ENCODE results near the gene RABGAP1L.
A peak's percentile ranks its signal among the peaks of the same experiment; 100 is the strongest.
"Not testable (repeated sequence)": the region's sequence is repeated elsewhere in the genome, so short reads cannot be mapped to it uniquely, and the experiment has no call there.

Gene RABGAP1L

DNA sequence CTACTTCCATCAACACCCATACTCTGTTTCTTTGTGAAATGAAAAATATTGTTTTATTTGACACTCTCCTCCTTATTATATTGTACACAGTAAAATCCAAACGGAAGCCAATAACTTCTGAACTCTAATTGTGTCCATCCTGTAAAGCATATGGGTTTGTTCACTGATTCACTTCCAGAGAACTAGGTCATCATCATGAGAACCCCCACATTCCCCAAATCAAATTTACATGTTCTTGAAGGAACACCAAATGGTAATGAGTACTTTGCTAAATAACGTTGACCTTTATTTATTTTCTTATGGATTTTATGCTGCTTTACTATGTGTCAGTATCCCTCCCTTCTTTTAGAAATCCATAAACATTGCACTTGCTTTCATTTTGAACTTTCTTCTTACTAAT, 627.0 kb downstream of the RABGAP1L start:
- DNase-seq, result no peak

DNA sequence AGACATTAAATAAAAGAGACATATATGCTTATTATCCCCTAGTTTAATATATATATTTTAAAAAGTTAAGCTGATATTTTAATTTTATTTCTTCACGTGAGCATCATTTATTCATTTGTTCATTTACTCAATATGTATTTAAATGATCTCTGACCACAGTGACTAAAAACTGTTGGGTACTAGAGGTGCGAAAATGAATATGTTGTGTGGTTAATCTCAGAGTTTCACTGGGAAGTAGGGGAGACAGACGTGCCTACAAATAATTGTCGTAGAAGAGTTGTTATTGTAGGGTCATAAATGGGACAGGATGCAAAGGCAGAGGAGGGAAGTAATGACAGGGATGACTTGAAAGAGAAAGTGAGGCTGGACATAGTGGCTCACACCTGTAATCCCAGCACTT, 627.4 kb downstream of the RABGAP1L start:
- no peak for DNase-seq

DNA sequence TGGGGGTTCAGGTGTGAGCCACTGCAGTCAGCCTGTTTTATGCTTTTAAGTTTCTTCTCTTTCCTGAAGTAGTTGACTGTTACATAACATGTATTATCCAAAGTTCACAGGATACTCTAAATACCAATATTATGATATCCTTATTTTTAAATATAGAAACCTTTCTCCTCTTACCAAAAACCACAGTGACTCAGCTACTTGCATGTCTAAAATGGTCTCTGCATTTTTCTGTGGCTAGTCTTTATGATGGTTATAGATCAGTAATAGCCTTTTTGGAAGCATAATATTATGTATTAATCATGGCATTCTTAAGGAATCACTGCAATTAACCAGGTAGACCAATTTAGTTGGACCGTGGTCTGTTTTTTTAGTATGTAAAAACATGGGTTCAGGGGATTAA, 629.7 kb downstream of the RABGAP1L start:
- DNase-seq, result no peak

DNA sequence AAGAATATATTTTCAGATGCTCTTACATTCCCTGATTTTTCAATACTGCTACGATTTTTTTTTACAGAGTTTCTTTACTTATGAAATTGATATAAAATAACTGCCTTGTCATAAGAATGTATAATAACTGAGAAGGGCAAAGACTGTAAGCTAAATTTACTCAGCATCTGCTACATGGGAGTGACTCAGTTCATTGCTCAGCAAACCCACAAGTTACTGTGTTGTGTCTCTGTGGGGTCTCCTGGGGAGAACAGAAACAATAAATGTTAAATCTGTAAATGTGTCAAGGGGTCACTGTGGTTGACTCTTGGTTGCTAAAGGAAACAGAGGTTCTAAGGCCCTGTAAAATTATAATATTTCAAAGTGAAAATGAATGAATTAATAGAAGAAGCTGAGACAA, 630.1 kb downstream of the RABGAP1L start:
- DNase-seq, result no peak

DNA sequence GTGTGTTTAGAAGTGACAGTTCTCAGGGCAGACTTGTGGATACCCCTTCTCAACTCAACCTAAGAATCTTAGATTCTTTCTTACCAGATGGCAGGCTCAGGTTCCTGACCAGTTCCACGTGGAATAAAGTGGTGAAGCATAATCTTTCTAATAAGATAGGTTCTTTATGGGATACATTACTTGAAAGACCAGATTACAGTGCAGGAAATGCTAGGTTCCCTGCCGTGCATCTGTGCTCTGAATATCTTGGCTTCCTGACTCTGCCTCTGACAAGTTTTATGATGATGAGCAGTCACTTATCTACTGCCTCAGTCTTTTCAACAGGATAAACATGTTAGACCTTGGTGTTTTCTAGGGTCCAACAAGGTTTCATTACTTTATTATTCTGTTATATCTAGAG, 632.5 kb downstream of the RABGAP1L start:
- no peak for DNase-seq

DNA sequence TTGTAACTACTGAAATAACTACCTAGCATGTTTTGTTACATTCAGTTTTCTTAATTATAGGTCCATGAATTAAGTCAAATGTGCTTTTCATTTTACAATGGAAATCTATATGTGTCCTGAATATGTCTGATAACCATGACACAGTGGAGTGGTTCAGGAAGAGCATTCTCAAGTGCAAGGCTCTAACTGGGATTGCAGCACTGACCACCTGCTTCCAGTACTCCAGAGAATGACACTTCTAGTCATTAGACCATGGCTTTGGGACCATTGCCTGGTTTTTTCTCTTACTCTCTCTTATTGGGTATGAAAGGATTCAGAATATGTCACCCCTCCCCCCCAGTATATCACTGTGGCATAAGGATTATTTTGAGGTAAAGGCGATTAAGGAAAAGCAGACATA, 635.5 kb downstream of the RABGAP1L start:
- DNase-seq, result no peak

DNA sequence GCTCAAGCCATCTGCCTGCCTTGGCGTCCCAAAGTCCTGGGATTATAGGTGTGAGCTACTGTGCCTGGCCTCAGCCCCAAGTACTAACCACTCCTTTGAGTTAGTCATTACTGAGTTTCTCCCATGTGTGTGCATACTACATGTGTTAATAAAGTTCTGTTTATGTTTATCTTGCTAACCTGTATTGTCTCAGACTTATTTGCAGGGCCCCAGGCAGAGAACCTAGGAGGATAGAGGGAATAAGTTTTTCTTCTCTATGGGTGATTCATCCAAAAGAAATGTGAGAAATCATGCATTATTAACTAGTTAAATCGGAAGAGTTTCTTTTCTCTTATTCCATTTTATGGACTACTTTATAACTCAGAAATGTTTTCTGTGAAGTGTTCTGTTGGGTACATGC, 636.5 kb downstream of the RABGAP1L start:
- DNase-seq, result no peak

DNA sequence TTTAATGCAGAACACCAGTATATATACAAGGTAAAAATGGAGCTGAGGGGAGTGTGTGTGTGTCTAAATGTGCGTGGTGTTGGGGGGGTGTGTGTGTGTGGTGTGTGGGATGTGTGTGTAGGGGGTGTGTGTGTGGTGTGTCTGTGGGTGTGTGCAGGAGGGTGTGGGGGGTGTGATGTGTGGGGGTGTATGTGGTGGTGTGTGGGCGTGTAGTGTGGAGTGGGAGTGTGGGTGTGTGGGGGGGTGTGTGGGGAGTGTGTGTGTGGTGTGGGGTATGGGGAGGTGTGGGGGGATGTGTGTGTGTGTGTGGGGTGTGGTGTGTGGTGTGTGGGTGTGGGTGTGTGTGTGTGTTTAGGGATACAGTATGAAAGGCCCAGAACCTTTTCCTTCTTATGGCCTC, 638.1 kb downstream of the RABGAP1L start:
- no peak for DNase-seq

DNA sequence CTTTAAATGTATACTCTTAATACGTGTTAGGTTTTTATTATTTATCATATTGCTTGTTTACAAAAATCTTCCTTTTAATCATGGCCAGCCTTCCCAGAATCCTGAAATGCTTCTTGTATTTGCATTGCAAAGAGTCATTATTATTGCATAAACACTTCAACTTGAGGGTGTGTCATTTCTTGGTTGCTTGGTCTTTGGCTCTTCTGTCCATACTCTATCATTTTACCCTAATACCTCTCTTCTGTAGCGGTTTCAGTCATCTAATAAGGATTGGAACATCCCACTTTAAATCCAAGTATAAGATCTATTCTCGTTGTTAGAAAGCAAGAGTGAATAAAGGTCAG, 639.8 kb downstream of the RABGAP1L start:
- no peak for DNase-seq

DNA sequence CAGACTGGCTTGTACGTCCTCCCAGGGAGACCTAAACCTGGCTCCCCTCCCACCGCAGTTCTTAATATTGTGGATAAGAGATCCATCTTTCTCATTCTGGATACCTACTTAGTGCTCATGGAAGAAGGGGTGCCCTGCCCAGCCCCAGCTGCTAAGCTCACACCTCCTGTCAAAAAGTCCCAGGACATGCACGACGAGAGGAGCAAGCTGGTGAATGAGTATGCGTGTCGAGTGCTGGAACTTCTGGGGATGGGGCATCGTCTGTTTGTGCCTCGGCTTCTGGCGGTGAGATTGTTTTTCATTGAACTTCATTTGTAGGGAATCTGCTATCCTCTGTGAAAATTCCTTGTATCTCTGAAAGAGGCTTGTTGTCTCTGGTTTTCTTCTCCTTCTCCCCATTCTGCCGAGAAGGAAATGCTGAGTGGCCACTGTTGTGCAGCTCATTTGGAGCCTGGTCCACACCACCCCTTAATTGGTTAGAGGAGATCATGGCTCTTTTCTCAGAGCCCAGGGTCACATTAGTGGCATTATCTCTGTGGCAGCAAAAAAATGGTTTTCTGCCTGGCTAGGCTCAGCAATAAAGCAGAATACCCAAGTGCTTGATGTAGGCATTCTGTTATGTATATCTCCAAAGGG, 641.0 kb downstream of the RABGAP1L start:
- DNase-seq, result no peak

DNA sequence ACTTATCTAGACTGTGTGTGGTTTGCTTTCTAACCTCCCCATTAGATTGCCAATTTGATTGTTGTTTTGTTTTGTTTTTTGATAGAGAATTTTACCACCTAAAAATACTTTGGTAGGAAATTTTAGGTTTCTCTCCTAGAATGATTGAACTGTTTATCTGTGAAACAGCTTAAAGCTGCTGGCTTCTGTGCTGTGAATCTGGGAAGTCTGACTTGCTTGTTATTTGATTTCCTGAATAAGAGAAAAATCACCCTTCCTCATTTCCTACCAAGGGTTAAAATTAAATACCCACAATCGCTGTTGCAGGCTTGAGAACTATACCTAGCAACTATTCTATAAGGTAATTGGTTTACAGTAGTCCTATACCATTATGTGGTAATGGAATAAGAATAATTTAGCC, 641.6 kb downstream of the RABGAP1L start:
- DNase-seq, result no peak

DNA sequence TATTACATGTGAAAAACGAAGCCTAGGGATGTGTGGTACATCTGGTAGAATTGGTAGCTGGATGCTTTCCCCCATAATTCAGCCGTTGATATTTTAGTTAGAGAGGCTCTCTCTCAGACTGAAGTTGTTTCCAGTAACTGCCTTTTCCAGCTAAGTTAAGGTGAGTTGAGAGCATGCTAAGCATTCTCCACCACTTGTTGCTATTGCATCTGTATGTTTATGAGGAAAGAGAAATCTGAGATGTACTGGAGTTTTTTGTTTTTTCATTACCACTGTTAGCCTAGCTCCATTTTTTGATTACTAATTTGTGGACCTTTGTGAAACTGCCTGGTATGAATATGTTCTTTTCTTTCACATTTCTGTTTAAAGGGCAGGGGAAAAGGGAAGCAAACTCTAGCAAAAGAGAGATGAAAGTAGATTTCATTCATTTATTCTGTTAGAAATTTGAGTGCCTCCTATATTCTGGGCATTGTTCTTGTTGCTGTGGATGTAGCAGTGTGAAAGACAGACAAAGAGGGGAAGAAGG, 650.5 kb downstream of the RABGAP1L start:
- DNase-seq, result no peak

DNA sequence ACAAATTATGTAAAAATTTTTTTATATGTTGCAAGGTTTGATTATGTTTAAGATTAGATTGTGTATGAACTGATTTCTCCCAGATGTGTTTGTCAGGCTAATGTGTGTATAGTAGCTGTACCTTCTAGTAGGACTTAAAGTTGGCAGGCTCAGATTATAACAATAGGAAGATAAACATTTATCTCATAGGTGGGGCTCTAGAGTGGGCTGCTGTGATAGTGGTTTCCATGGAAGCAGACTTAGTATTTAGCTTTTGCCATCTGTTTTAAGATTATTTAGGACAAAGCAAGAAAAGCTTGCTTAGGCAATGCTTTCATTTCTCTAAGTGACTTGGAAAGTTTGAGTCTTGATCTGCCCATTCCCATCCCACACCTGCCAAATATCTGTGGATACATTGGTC, 652.7 kb downstream of the RABGAP1L start:
- no peak for DNase-seq

DNA sequence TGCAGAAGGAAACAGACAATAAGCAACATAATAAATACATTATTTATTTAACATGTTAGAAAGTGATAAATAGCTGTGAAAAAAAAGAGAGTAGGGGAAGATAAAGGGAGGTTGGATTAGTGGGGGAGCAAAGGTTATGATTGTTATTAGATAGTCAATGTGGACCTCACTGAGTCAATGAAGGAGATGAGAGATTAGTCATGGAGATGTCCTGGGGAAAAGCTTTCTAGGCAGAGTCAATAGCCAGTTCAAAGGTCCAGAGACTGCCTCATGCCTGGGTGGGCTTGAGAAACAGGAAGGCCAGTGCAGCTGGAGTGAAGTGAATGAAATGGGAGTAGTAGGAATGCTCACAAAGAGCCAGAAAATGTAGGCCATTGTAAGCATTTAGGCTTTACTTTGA, 653.3 kb downstream of the RABGAP1L start:
- DNase-seq, result no peak

DNA sequence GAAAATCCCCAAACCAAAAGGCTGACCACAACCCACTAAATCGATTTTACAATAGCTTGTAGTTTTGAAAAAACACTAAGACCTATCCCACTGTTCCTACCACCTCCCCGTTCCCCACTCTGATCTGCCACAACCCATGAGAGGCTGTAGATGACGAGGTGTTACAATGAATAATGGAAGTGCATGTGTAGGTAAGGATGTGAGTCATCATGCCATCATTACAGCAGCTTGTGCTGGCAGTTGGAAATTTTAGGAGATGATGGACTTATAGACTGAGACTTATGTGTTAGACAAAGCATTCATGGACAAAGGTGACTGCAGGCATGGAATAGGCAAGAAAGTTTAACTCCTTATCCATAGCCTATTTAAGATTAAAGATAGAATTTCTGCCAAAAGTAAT, 655.7 kb downstream of the RABGAP1L start:
- no peak for DNase-seq

DNA sequence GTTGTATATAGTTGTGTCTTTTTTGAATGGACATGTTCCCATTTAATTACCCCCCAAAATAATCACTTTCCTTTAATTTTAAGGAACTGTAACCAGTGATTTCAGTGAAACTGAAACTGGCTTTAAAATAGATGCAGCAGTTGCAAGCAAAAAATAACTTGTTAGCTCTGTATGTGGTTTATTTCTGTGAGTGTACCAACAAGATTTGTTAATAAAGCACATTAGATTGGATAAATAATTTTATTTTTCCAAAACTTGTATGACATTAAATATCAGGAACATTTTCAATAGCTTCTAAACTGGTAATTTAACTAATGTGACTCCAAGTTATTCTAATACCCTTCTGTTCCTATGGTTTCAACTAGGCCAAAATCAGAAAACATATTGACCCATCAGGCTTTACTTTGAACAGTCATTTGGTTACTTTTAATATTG, 656.2 kb downstream of the RABGAP1L start:
- DNase-seq, result no peak

DNA sequence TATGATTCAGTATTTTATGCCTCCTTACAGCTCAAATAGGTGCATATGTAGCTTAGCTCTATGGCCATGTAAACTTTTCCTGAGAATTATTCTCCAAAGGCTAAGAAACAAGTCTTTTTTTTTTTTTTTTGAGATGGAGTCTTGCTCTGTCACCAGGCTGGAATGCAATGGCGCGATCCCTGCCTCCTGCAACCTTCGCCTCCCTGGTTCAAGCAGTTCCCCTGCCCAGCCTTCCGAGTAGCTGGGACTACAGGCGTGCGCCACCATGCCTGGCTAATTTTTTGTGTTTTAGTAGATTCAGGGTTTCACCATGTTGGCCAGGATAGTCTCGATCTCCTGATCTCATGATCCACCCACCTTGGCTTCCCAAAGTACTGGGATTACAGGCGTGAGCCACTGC, 657.3 kb downstream of the RABGAP1L start:
- not testable (repeated sequence) for DNase-seq

DNA sequence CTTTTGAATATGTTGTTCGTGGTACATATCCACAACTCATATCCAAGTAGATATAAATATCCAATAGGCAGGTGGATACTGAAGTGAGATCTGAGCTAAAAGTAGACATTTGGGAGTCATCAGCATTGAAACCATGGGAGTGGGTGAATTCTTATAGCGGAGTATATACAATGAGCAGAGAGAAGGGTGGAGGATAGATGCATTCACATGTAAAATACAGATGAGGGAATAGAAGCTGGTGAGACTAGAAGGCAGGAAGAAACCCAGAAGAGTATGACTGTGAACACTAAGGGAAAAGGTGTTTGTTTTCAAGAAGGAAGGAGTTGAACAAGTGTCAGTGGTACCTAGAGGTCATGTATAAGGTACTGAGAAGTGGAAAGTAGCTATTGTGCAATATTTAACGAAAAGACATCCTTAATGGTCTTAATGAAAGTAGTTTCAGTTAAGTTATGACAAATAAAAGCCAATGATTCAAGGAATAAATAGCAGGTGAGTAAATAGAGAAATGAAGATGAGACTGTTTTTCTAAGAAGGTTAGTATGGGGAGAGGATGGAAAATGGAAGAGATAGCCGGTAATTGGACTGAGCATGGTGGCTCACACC, 658.8 kb downstream of the RABGAP1L start:
- no peak for DNase-seq

DNA sequence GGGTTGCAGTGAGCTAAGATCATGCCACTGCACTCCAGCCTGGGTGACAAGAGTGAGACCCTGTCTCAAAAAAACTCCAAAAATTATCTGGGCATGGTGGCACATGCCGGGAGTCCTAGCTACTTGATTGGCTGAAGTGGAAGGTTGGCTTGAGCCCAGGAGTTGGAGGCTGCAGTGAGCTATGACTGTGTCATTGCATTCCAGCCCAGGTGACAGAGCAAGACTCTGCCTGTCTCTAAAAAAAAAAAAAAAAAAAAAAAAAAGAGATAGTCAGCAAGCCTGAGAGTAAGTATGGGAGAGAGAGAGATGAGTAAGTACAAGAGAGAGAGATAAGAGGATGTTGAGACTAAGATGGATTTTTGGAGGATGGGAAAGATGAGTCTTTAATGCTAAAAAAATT, 659.6 kb downstream of the RABGAP1L start:
- DNase-seq, result peak; percentile 63

DNA sequence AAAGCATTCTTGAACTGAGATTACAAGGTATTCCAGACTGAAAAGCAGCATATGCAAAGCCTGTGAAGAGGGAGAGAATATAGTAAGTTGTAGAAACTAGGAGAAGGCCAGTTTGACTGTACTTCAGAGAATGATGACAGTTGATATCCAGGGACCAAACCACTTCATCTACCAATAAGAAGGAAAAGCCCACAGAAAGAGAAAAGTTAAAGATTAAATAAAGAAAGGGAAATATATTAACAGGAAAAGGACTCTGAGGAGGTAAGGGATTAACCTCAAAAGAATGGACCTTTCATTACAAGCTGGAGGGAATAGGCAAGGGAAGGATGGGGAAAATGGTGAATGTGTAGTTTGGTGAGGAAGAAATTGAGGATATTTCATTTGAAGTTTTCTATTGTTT, 660.3 kb downstream of the RABGAP1L start:
- no peak for DNase-seq

DNA sequence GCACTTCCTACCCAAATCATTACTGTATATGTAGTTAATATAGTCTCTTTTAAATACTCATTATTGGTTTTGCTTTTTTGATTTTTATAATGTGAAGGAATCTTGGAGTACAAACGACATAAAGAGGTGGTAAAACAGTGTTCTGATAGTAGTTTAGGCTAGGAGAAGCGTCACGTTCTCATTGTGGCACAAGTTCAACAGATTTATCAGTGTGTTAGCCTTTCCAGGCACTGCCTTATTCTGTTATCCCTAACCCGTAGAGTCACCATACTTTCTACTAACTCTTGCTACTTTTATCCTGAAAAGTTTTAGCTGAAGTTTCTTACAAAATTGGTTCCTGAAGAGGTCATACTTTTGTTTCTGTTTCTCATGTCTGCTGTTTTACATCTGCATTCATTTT, 665.8 kb downstream of the RABGAP1L start:
- no peak for DNase-seq

DNA sequence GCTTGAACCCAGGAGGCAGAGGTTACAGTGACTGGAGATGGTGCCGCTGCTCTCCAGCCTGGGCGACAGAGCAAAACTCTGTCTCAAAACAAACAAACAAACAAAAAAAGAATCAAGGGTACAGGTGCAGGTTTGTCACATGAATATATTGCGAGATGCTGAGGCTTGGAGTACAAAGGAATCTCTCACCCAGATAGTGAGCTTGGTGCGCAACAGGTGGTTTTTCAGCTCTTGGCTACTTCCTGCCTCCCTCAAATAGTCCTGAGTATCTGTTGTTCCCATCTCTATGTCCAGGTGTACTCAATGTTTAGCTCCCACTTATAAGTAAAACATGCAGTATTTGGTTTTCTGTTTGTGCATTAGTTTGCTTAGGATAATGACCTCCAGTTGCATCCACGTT, 666.5 kb downstream of the RABGAP1L start:
- no peak for DNase-seq

DNA sequence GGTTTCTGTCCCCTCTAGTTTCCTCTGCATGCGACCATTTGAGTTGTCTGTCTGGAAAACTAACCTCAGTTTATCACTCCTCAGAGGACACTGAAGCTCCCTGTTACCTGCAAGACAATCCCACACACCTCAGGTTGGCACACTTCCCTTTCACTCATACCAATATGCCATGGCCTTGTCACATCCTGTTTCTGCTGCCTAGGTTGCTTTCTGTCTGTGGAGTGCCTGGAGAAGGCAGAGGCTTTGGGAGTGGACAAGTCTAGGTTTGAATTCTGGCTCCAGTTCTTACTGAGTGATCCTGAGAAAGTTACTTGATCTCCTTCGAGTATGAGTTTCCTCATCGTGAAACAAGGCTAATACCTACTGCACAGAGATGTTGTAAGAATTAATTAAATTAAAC, 668.9 kb downstream of the RABGAP1L start:
- DNase-seq, result no peak

DNA sequence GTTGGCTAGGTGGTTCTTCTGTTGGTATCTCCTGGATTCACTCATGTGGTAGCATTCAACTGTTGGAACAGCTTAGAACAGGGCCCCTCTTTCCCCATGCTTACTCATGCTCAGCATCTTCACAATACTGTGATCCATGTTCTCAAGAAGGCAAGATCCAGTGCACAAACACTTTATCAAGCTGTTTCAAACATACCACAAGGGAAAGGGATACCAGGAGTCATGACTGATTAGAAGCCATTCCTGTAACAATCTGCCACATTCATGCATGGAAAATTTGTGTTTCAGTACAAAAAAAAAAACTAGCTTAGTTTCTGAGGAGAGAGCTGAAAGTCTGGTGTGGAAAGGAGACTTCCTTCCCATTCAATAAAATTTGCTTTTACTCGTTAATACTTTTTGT, 670.7 kb downstream of the RABGAP1L start:
- DNase-seq, result no peak

DNA sequence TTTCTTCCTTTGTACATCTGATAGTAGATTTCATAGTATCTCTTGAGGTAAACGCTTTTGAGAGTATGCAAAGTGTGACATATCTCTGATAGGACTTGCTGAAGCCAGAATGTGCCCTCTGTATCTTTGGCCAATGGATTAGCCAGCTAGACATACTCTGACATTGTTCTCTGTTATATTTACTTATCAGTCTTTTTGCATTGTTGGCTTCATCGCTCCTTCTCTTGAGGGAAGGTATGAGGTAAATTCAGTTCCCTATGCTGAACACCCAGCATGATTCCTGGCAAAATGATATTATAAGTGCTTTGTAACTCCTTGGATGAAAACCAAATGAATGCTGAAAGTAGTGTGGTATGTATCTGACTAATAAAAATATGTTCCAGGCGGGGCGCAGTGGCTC, 677.2 kb downstream of the RABGAP1L start:
- no peak for DNase-seq
